CD4-positive, CD25-positive, alpha-beta regulatory T cell (primary cell): ENCODE data around the gene SSU72. TPM values are rescaled to one million over a fixed set of nuclear protein-coding genes. Genes with fewer than 3 reads are reported as not detected.

Source experiments
- ATAC-seq, 2 donors: fragments of 150-1000 bp; cut with Tn5 transposase; one replicate each; pipeline ENCODE4 v1.10.0; 2021; ENCODE audit warnings: low read depth in 2 of 2, moderate number of reproducible peaks in 2 of 2, moderate library complexity in 1 of 2
- DNase-seq, 3 donors: peaks; one replicate each; pipeline versions ENCODE4 v3.0.0 to v3.0.0-alpha.2; 2012 to 2022; ENCODE audit warnings: mixed read lengths in 1 of 3
- H3K27ac ChIP-seq: one replicate; pipeline ENCODE4 v1.7.0; 2013; ENCODE audit warnings: mild to moderate bottlenecking, low read length; ENCODE audit not compliant: insufficient read depth, poor library complexity, severe bottlenecking
- H3K27me3 ChIP-seq: one replicate; pipeline ENCODE4 v1.7.0; 2013; ENCODE audit warnings: low read length; ENCODE audit not compliant: control insufficient read depth, insufficient read depth
- H3K36me3 ChIP-seq: one replicate; pipeline ENCODE4 v1.7.0; 2013; ENCODE audit warnings: mild to moderate bottlenecking, low read length, moderate library complexity; ENCODE audit not compliant: control insufficient read depth, insufficient read depth
- H3K4me1 ChIP-seq: 2 replicates; pipeline ENCODE4 v1.7.0; 2013; ENCODE audit warnings: mild to moderate bottlenecking, low read length; ENCODE audit not compliant: insufficient read depth, control insufficient read depth, poor library complexity, severe bottlenecking
- H3K4me3 ChIP-seq: one replicate; pipeline ENCODE4 v1.7.0; 2013; ENCODE audit warnings: low read depth, mild to moderate bottlenecking, low read length, moderate library complexity
- H3K9me3 ChIP-seq, 2 experiments: 1 replicate in 1 of 2; 2 replicates in 1 of 2; pipeline ENCODE4 v1.7.0; 2013; ENCODE audit warnings: low read length in 2 of 2, mild to moderate bottlenecking in 1 of 2, moderate library complexity in 1 of 2; ENCODE audit not compliant: control insufficient read depth in 2 of 2
- H3K27ac Mint-ChIP-seq, 3 donors: one replicate each; pipeline ENCODE4 v1.8.0; 2020 to 2022; ENCODE audit warnings: mild to moderate bottlenecking in 3 of 3, mixed read lengths in 3 of 3, moderate library complexity in 2 of 3
- H3K27me3 Mint-ChIP-seq: one replicate; pipeline ENCODE4 v1.8.0; 2022; ENCODE audit warnings: mild to moderate bottlenecking, mixed read lengths
- H3K36me3 Mint-ChIP-seq: one replicate; pipeline ENCODE4 v1.8.0; 2020; ENCODE audit warnings: mixed read lengths
- H3K4me1 Mint-ChIP-seq, 4 donors: one replicate each; pipeline ENCODE4 v1.8.0; 2020 to 2022; ENCODE audit warnings: mixed read lengths in 4 of 4, mild to moderate bottlenecking in 1 of 4
- H3K4me3 Mint-ChIP-seq, 4 donors: one replicate each; pipeline ENCODE4 v1.8.0; 2020 to 2022; ENCODE audit warnings: mild to moderate bottlenecking in 4 of 4, mixed read lengths in 4 of 4, moderate library complexity in 3 of 4
- H3K9me3 Mint-ChIP-seq, 7 donors: one replicate each; pipeline ENCODE4 v1.8.0; 2020 to 2022; ENCODE audit warnings: mixed read lengths in 7 of 7, mild to moderate bottlenecking in 3 of 7, moderate library complexity in 2 of 7
- polyA plus RNA-seq, 4 donors: library from polyadenylated mRNA; unstranded; fragments of 300-500 nt; fragmentation: Illumina TruSeq; gene quantifications; one replicate each; pipeline ENCODE4 v1.2.3, GENCODE V29; 2021
- total RNA-seq: library from RNA; stranded (reverse); gene quantifications from one replicate; pipeline ENCODE4 v1.2.3, GENCODE V29; 2022

SSU72 gene
- total and polyA plus RNA-seq, 5 donors from 2014 or later = 104 to 279 (median 201) TPM

- H3K27ac ChIP-seq = no peak overlapping the region
- peak overlapping the region in 1 of 4 donors; percentile 51 for H3K4me3 Mint-ChIP-seq
- peaks cover 2% of the 10 kb centered on the region for H3K36me3 ChIP-seq
Measured at GRCh38 chr1:1620433-1621139, 45.9 kb upstream of the SSU72 start.

GRCh38 chr1:1619917-1620361, 45.3 kb upstream of the SSU72 start:
- Mint-ChIP-seq H3K4me3 (no peak overlapping the region), H3K27me3 (no peaks in the 10 kb centered on the region)
- ATAC-seq = no peak

More at GRCh38 chr1:1620433-1621139, 45.9 kb upstream of the SSU72 start:
- no peaks in the 10 kb centered on the region for H3K27me3 Mint-ChIP-seq
- peaks cover 11% of the 10 kb centered on the region for H3K4me1 ChIP-seq
- no peaks in the 10 kb centered on the region for H3K27me3 ChIP-seq
- no peak for DNase-seq
- H3K36me3 Mint-ChIP-seq = peaks cover 5% of the 10 kb centered on the region
- no peak overlapping the region for H3K4me3 ChIP-seq
- no peak overlapping the region for H3K27ac Mint-ChIP-seq
- H3K9me3 ChIP-seq = no peaks in the 10 kb centered on the region
- H3K9me3 Mint-ChIP-seq = no peaks in the 10 kb centered on the region
- ATAC-seq = no peak
- peaks cover 0 to 12% (median 1%) of the 10 kb centered on the region in 4 donors for H3K4me1 Mint-ChIP-seq

GRCh38 chr1:1618396-1619068, 43.9 kb upstream of the SSU72 start:
- H3K4me1 Mint-ChIP-seq = peaks cover 0 to 27% (median 11%) of the 10 kb centered on the region in 4 donors
- Histone ChIP-seq H3K27me3 (no peaks in the 10 kb centered on the region), H3K27ac (no peak overlapping the region), H3K4me1 (peaks cover 25% of the 10 kb centered on the region), H3K36me3 (peaks cover 2% of the 10 kb centered on the region), H3K9me3 (no peaks in the 10 kb centered on the region), H3K4me3 (no peak overlapping the region)
- ATAC-seq = no peak
- H3K27me3 Mint-ChIP-seq = no peaks in the 10 kb centered on the region
- no peak for DNase-seq
- H3K27ac Mint-ChIP-seq = no peak overlapping the region
- peak overlapping the region in 1 of 4 donors; percentile 89 for H3K4me3 Mint-ChIP-seq
- peaks cover 5% of the 10 kb centered on the region for H3K36me3 Mint-ChIP-seq
- H3K9me3 Mint-ChIP-seq = peaks cover 0 to 1% (median 0%) of the 10 kb centered on the region in 7 donors

More at GRCh38 chr1:1619917-1620361, 45.3 kb upstream of the SSU72 start:
- no peak overlapping the region for H3K4me3 ChIP-seq
- Mint-ChIP-seq H3K4me1 (peaks cover 0 to 13% (median 3%) of the 10 kb centered on the region in 4 donors), H3K9me3 (no peaks in the 10 kb centered on the region), H3K27ac (no peak overlapping the region), H3K36me3 (peaks cover 5% of the 10 kb centered on the region)
- H3K27ac ChIP-seq = no peak overlapping the region
- H3K36me3 ChIP-seq = peaks cover 2% of the 10 kb centered on the region
- H3K27me3 ChIP-seq = no peaks in the 10 kb centered on the region
- no peak for DNase-seq
- H3K9me3 ChIP-seq = no peaks in the 10 kb centered on the region
- peaks cover 11% of the 10 kb centered on the region for H3K4me1 ChIP-seq

- Mint-ChIP-seq H3K4me3 (peak overlapping the region in 3 of 4 donors; percentile 64 to 89 (median 85)), H3K36me3 (peaks cover 5% of the 10 kb centered on the region), H3K9me3 (peaks cover 0 to 1% (median 0%) of the 10 kb centered on the region in 7 donors), H3K4me1 (peaks cover 0 to 29% (median 11%) of the 10 kb centered on the region in 4 donors), H3K27me3 (no peaks in the 10 kb centered on the region), H3K27ac (no peak overlapping the region)
- Histone ChIP-seq H3K9me3 (no peaks in the 10 kb centered on the region), H3K4me1 (peaks cover 27% of the 10 kb centered on the region), H3K27me3 (no peaks in the 10 kb centered on the region), H3K27ac (no peak overlapping the region), H3K4me3 (no peak overlapping the region), H3K36me3 (peaks cover 2% of the 10 kb centered on the region)
- DNase-seq = no peak
- ATAC-seq = no peak
Measured at GRCh38 chr1:1617925-1618324, 43.3 kb upstream of the SSU72 start.

- Histone ChIP-seq H3K4me1 (peaks cover 27% of the 10 kb centered on the region), H3K27ac (no peak overlapping the region), H3K4me3 (no peak overlapping the region), H3K9me3 (no peaks in the 10 kb centered on the region), H3K27me3 (no peaks in the 10 kb centered on the region), H3K36me3 (peaks cover 2% of the 10 kb centered on the region)
- Mint-ChIP-seq H3K4me1 (peaks cover 0 to 26% (median 11%) of the 10 kb centered on the region in 4 donors), H3K27me3 (no peaks in the 10 kb centered on the region), H3K9me3 (peaks cover 0 to 1% (median 0%) of the 10 kb centered on the region in 7 donors), H3K36me3 (peaks cover 5% of the 10 kb centered on the region), H3K27ac (peak overlapping the region in 1 of 3 donors; percentile 67), H3K4me3 (peak overlapping the region; percentile 85 to 90 (median 87))
- DNase-seq = no peak
- ATAC-seq = no peak
Measured at GRCh38 chr1:1617516-1617915, 42.9 kb upstream of the SSU72 start.

- no peaks in the 10 kb centered on the region for H3K27me3 ChIP-seq
- peaks cover 27% of the 10 kb centered on the region for H3K4me1 ChIP-seq
- Mint-ChIP-seq H3K27ac (peak overlapping the region; percentile 38 to 83 (median 67)), H3K36me3 (peaks cover 5% of the 10 kb centered on the region), H3K4me3 (peak overlapping the region; percentile 85 to 90 (median 87)), H3K4me1 (peaks cover 5 to 30% (median 13%) of the 10 kb centered on the region in 4 donors), H3K27me3 (no peaks in the 10 kb centered on the region), H3K9me3 (peaks cover 0 to 1% (median 0%) of the 10 kb centered on the region in 7 donors)
- ATAC-seq = no peak
- peaks cover 2% of the 10 kb centered on the region for H3K36me3 ChIP-seq
- no peaks in the 10 kb centered on the region for H3K9me3 ChIP-seq
- no peak for DNase-seq
- no peak overlapping the region for H3K4me3 ChIP-seq
- no peak overlapping the region for H3K27ac ChIP-seq
Measured at GRCh38 chr1:1616838-1617237, 42.2 kb upstream of the SSU72 start.

- no peaks in the 10 kb centered on the region for H3K9me3 ChIP-seq
- no peak overlapping the region for H3K4me3 ChIP-seq
- no peaks in the 10 kb centered on the region for H3K27me3 Mint-ChIP-seq
- peak overlapping the region; percentile 67 to 83 (median 77) for H3K27ac Mint-ChIP-seq
- ATAC-seq = peak in 1 of 2 donors; percentile 3
- H3K4me3 Mint-ChIP-seq = peak overlapping the region; percentile 85 to 90 (median 87)
- H3K4me1 Mint-ChIP-seq = peaks cover 5 to 30% (median 13%) of the 10 kb centered on the region in 4 donors
- peaks cover 5% of the 10 kb centered on the region for H3K36me3 Mint-ChIP-seq
- peak in 2 of 3 donors; percentile 42 to 46 for DNase-seq
- H3K36me3 ChIP-seq = peaks cover 2% of the 10 kb centered on the region
- no peaks in the 10 kb centered on the region for H3K27me3 ChIP-seq
- H3K27ac ChIP-seq = peak overlapping the region; percentile 100
- peaks cover 0 to 1% (median 0%) of the 10 kb centered on the region in 7 donors for H3K9me3 Mint-ChIP-seq
- H3K4me1 ChIP-seq = peaks cover 27% of the 10 kb centered on the region
Measured at GRCh38 chr1:1616045-1616790, 41.6 kb upstream of the SSU72 start.
